ENCODE data around the gene MEI1.
"Not testable (repeated sequence)": the region's sequence is repeated elsewhere in the genome, so short reads cannot be mapped to it uniquely, and the experiment has no call there.

Gene MEI1

DNA sequence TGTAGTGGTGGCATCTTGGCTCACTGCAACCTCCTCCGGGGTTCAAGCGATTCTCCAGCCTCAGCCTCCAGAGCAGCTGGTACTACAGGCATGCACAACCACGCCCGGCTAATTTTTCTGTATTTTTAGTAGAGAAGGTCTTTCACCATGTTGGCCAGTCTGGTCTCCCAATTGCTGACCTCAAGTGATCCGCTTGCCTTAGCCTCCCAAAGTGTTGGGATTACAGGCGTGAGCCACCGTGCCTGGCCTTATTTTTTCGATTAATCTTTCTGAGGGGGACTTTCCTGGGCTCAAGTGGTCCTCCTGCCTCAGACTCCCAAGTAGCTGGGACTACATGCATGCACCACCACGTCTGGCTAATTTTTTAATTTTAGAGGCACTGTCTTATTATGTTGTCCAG lies 16.3 kb upstream of the MEI1 start:
- TF ChIP-seq, protein P1, sequence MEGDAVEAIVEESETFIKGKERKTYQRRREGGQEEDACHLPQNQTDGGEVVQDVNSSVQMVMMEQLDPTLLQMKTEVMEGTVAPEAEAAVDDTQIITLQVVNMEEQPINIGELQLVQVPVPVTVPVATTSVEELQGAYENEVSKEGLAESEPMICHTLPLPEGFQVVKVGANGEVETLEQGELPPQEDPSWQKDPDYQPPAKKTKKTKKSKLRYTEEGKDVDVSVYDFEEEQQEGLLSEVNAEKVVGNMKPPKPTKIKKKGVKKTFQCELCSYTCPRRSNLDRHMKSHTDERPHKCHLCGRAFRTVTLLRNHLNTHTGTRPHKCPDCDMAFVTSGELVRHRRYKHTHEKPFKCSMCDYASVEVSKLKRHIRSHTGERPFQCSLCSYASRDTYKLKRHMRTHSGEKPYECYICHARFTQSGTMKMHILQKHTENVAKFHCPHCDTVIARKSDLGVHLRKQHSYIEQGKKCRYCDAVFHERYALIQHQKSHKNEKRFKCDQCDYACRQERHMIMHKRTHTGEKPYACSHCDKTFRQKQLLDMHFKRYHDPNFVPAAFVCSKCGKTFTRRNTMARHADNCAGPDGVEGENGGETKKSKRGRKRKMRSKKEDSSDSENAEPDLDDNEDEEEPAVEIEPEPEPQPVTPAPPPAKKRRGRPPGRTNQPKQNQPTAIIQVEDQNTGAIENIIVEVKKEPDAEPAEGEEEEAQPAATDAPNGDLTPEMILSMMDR (IDR thresholded peaks at IDR 0.05; ENCODE audit: insufficient read depth, missing control alignments) = no peak
- no peak for DNase-seq (ENCODE audit: insufficient read length, low spot score)
- FAIRE-seq = no peak

- FAIRE-seq (no peak), DNase-seq (ENCODE audit: insufficient read length, low spot score) (no peak)
- TF ChIP-seq, protein P1 (IDR thresholded peaks at IDR 0.05; ENCODE audit: insufficient read depth, missing control alignments) = no peak
Measured at GRCh38 chr22:41683616-41684015, 15.7 kb upstream of the MEI1 start.

DNA sequence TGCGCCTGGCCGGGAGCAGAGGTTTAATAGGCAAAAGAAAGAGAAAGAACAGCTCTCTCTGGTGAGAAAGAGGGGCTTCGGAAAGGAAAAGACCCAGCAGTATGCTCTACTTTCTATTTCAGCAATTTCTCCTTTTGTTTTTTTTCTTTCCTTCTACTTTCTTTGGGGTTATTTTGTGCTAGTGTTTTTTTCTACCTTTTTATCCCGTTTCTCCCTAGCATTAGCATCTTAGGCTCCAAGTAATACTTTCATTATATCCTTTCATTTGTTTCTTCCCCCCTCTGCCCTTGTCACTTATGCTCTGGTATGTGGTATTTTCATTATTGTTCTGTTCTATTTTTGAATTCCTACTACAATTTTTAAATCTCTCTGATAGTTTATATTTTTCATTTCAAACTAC lies 15.1 kb upstream of the MEI1 start:
- DNase-seq (ENCODE audit: insufficient read length, low spot score) = no peak
- TF ChIP-seq, protein P1 (IDR thresholded peaks at IDR 0.05; ENCODE audit: insufficient read depth, missing control alignments) = no peak
- no peak for FAIRE-seq

- not testable (repeated sequence) for FAIRE-seq; DNase-seq (ENCODE audit: insufficient read length, low spot score)
Measured at GRCh38 chr22:41686890-41687289, 12.4 kb upstream of the MEI1 start.

- FAIRE-seq (no peak), DNase-seq (ENCODE audit: insufficient read length, low spot score) (no peak)
- TF ChIP-seq, protein P1 (IDR thresholded peaks at IDR 0.05; ENCODE audit: insufficient read depth, missing control alignments) = no peak
Measured at GRCh38 chr22:41687901-41688364, 11.4 kb upstream of the MEI1 start.

- DNase-seq (ENCODE audit: insufficient read length, low spot score) = peak; percentile 62
- TF ChIP-seq, protein P1 (IDR thresholded peaks at IDR 0.05; ENCODE audit: insufficient read depth, missing control alignments) = no peak
- no peak for FAIRE-seq
Measured at GRCh38 chr22:41688365-41689211, 10.7 kb upstream of the MEI1 start, which contains the start of gene SNU13. TSS of gene SNU13 (minus strand) at chr22:41688867. CDS start at chr22:41688796, 71 bp downstream.

DNA sequence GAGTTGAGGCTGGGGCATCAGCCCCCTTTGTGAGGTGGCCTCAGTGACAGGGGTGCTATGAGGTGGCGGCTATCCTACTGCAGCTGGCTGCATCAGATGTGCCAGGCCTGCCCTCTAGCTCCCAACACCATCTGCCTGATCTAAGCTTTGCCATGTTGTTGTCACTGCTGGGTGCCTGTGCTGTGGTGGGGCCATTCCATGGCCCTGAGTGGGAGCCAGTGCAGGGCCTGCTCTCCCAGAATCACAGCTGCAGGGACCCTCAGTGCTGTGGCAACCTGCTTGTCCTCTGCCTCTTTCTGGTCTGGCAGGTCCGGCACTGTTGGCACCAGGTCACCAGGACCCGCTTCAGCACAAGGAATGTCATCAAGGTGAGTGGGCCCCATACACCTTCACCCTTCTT lies 8.8 kb upstream of the MEI1 start:
- FAIRE-seq (no peak), DNase-seq (ENCODE audit: insufficient read length, low spot score) (no peak)
- TF ChIP-seq, protein P1 (IDR thresholded peaks at IDR 0.05; ENCODE audit: insufficient read depth, missing control alignments) = no peak
